SU-DHL-6 (cell line): Measurements from ENCODE around the gene RASIP1.

ENCODE experiments used
- H2AFZ ChIP-seq: fragments of 200-600 bp; sonication (generic); 2 replicates; pipeline ENCODE4 v1.6.1; 2014; ENCODE audit warnings: low read depth, mild to moderate bottlenecking, moderate library complexity, mixed read lengths, antibody characterized with exemption, low read length; ENCODE audit not compliant: severe bottlenecking
- H3F3A ChIP-seq: fragments of 200-600 bp; shearing (Covaris generic); 2 replicates; pipeline ENCODE4 v1.6.0; 2016; ENCODE audit warnings: antibody characterized with exemption, mild to moderate bottlenecking; ENCODE audit not compliant: insufficient read depth
- H3K27ac ChIP-seq: fragments of 200-600 bp; sonication (generic); 2 replicates; pipeline ENCODE4 v1.5.1; 2016; ENCODE audit warnings: low read depth, mild to moderate bottlenecking, low read length, moderate library complexity, mixed read lengths
- H3K27me3 ChIP-seq: fragments of 200-600 bp; sonication (generic), shearing (Covaris generic); 2 replicates; pipeline ENCODE4 v1.6.0; 2014; ENCODE audit warnings: mild to moderate bottlenecking, low read length
- H3K36me3 ChIP-seq: fragments of 200-600 bp; sonication (generic); 2 replicates; pipeline ENCODE4 v1.6.1; 2014; ENCODE audit warnings: mild to moderate bottlenecking, low read length, mixed read lengths
- H3K4me2 ChIP-seq: fragments of 300-600, 200-600 bp; shearing (Covaris generic), sonication (generic); 2 replicates; pipeline ENCODE4 v1.6.0; 2014; ENCODE audit warnings: low read length, low read depth, mild to moderate bottlenecking; ENCODE audit not compliant: poor library complexity, severe bottlenecking
- H3K4me3 ChIP-seq: fragments of 200-600 bp; sonication (generic); 2 replicates; pipeline ENCODE4 v1.5.1; 2014; ENCODE audit warnings: antibody characterized with exemption, low read length, mild to moderate bottlenecking, mixed read lengths; ENCODE audit not compliant: insufficient read depth, poor library complexity, severe bottlenecking
- H3K79me2 ChIP-seq: fragments of 200-600 bp; sonication (generic); 2 replicates; pipeline ENCODE4 v1.6.1; 2014; ENCODE audit warnings: mild to moderate bottlenecking, low read length, moderate library complexity; ENCODE audit not compliant: insufficient read depth
- H3K9ac ChIP-seq: fragments of 200-600 bp; sonication (generic); 2 replicates; pipeline ENCODE4 v1.7.0; 2014; ENCODE audit warnings: mild to moderate bottlenecking, low read length
- H3K9me2 ChIP-seq: fragments of 200-600 bp; sonication (generic); replicated peaks from 2 replicates; pipeline ENCODE4 v1.6.1; 2014; ENCODE audit warnings: low read length; ENCODE audit not compliant: insufficient read depth
- H3K9me3 ChIP-seq: fragments of 200-600 bp; sonication (generic); 2 replicates; pipeline ENCODE4 v1.6.1; 2014; ENCODE audit warnings: low read length, mixed read lengths; ENCODE audit not compliant: insufficient read depth
- H4K20me1 ChIP-seq: fragments of 200-600 bp; sonication (generic); 2 replicates; pipeline ENCODE4 v1.6.1; 2014; ENCODE audit warnings: low read depth, mild to moderate bottlenecking, antibody characterized with exemption, low read length, moderate library complexity, mixed read lengths
- CTCF ChIP-seq: fragments of 200-600 bp; sonication (generic); IDR thresholded peaks from one replicate; pipeline ENCODE4 v1.5.1; 2017; ENCODE audit warnings: antibody characterized with exemption, mild to moderate bottlenecking, low read length, moderate library complexity; ENCODE audit not compliant: insufficient read depth, poor library complexity, severe bottlenecking
- EZH2phosphoT487 ChIP-seq: fragments of 200-600 bp; sonication (generic), shearing (Covaris generic); conservative IDR thresholded peaks from 2 replicates; pipeline ENCODE4 v1.6.1; 2018; ENCODE audit warnings: mild to moderate bottlenecking, antibody characterized with exemption, low read length, moderate library complexity, mixed read lengths

Gene RASIP1

GRCh38 chr19:48713864-48714755 lies 26.3 kb downstream of the RASIP1 start:
- peak overlapping the region; percentile 86 for H3K4me3 ChIP-seq

GRCh38 chr19:48713041-48713863 lies 27.2 kb downstream of the RASIP1 start:
- no peaks in the 10 kb centered on the region for H3K36me3 ChIP-seq
- no peaks in the 10 kb centered on the region for H3K9me3 ChIP-seq
- no peaks in the 10 kb centered on the region for H3K9me2 ChIP-seq
- H3K27ac ChIP-seq, result no peak overlapping the region
- H3K9ac ChIP-seq, result peak overlapping the region; percentile 76
- peak overlapping the region; percentile 86 for H3K4me3 ChIP-seq
- no peaks in the 10 kb centered on the region for H3F3A ChIP-seq
- H3K4me2 ChIP-seq, result peak overlapping the region; percentile 70
- peak overlapping the region; percentile 95 for H2AFZ ChIP-seq
- no peak for TF ChIP-seq CTCF
- TF ChIP-seq EZH2phosphoT487, result no peak
- H4K20me1 ChIP-seq, result no peaks in the 10 kb centered on the region
- H3K27me3 ChIP-seq, result no peaks in the 10 kb centered on the region
- no peaks in the 10 kb centered on the region for H3K79me2 ChIP-seq

More at GRCh38 chr19:48713864-48714755, 26.3 kb downstream of the RASIP1 start:
- H3K9me3 ChIP-seq, result no peaks in the 10 kb centered on the region
- H3K4me2 ChIP-seq, result peak overlapping the region; percentile 87
- H3F3A ChIP-seq, result no peaks in the 10 kb centered on the region
- no peaks in the 10 kb centered on the region for H4K20me1 ChIP-seq
- no peaks in the 10 kb centered on the region for H3K27me3 ChIP-seq
- peak overlapping the region; percentile 76 for H3K9ac ChIP-seq
- H3K27ac ChIP-seq, result peak overlapping the region; percentile 12; the same call in 1 of the 2 replicates
- TF ChIP-seq CTCF (no peak), EZH2phosphoT487 (no peak)
- H3K36me3 ChIP-seq, result no peaks in the 10 kb centered on the region
- H3K9me2 ChIP-seq, result no peaks in the 10 kb centered on the region
- no peaks in the 10 kb centered on the region for H3K79me2 ChIP-seq
- peak overlapping the region; percentile 95 for H2AFZ ChIP-seq

GRCh38 chr19:48711106-48711662 lies 29.2 kb downstream of the RASIP1 start:
- no peak overlapping the region for H2AFZ ChIP-seq
- TF ChIP-seq EZH2phosphoT487, result no peak
- no peak for TF ChIP-seq CTCF
- H3K36me3 ChIP-seq, result no peaks in the 10 kb centered on the region
- no peak overlapping the region for H3K4me2 ChIP-seq
- H3K27me3 ChIP-seq, result no peaks in the 10 kb centered on the region
- H3K9ac ChIP-seq, result no peak overlapping the region
- H3K79me2 ChIP-seq, result no peaks in the 10 kb centered on the region
- H4K20me1 ChIP-seq, result no peaks in the 10 kb centered on the region
- H3K9me2 ChIP-seq, result no peaks in the 10 kb centered on the region
- H3K4me3 ChIP-seq, result no peak overlapping the region
- H3K9me3 ChIP-seq, result no peaks in the 10 kb centered on the region
- H3K27ac ChIP-seq, result no peak overlapping the region
- no peaks in the 10 kb centered on the region for H3F3A ChIP-seq
